Keratinocyte (primary cell): Measurements from ENCODE around the gene RPS4Y2. TPM values are rescaled to one million over a fixed set of nuclear protein-coding genes. Genes with fewer than 3 reads are reported as not detected.

Source experiments
- DNase-seq: peaks from one replicate; pipeline ENCODE4 v3.0.0-alpha.2; 2011; ENCODE audit warnings: low read depth, missing footprints, low spot score
- FAIRE-seq: peaks from 2 replicates; lab custom pipeline; 2011; peaks lifted over from hg19 to GRCh38; lab: Jason Lieb, UNC
- H2AFZ ChIP-seq: 2 replicates; pipeline ENCODE4 v1.6.0; 2012; ENCODE audit warnings: low read length, control low read depth, inconsistent platforms; ENCODE audit not compliant: control insufficient read depth
- H3K27ac ChIP-seq: 2 replicates; pipeline ENCODE4 v1.5.1; 2011; ENCODE audit warnings: low read length; ENCODE audit not compliant: control insufficient read depth, insufficient read depth
- H3K27me3 ChIP-seq: 3 replicates; pipeline ENCODE4 v1.6.0; 2011; ENCODE audit warnings: low read length; ENCODE audit not compliant: control insufficient read depth, insufficient read depth; ENCODE audit errors: extremely low read depth
- H3K36me3 ChIP-seq, 2 experiments: 2 replicates in 1 of 2; 3 replicates in 1 of 2; pipeline ENCODE4 v1.5.1; 2011; ENCODE audit warnings: low read length in 2 of 2, mild to moderate bottlenecking in 1 of 2; ENCODE audit not compliant: control insufficient read depth in 2 of 2, insufficient read depth in 2 of 2; ENCODE audit errors: extremely low read depth in 1 of 2
- H3K4me1 ChIP-seq: 3 replicates; pipeline ENCODE4 v1.5.1; 2011; ENCODE audit warnings: low read length; ENCODE audit not compliant: control insufficient read depth, insufficient read depth; ENCODE audit errors: extremely low read depth
- H3K4me2 ChIP-seq: 3 replicates; pipeline ENCODE4 v1.6.0; 2011; ENCODE audit warnings: low read depth, low read length; ENCODE audit not compliant: control insufficient read depth, insufficient read depth; ENCODE audit errors: extremely low read depth
- H3K4me3 ChIP-seq, 3 experiments: fragments of 200-600 bp in 1 of 3; sonication (generic) in 1 of 3; 2 replicates in 2 of 3; 3 replicates in 1 of 3; pipeline ENCODE4 v1.5.1; 2011 to 2016; ENCODE audit warnings: low read length in 3 of 3, mild to moderate bottlenecking in 3 of 3, control low read depth in 2 of 3, inconsistent platforms in 1 of 3, low read depth in 1 of 3, mixed read lengths in 1 of 3, mixed run types in 1 of 3, moderate library complexity in 1 of 3; ENCODE audit not compliant: control insufficient read depth in 2 of 3, insufficient read depth in 2 of 3; ENCODE audit errors: extremely low read depth in 1 of 3
- H3K79me2 ChIP-seq: 2 replicates; pipeline ENCODE4 v1.6.0; 2012; ENCODE audit warnings: low read length; ENCODE audit not compliant: control insufficient read depth, insufficient read depth
- H3K9ac ChIP-seq: 3 replicates; pipeline ENCODE4 v1.6.0; 2011; ENCODE audit warnings: low read length; ENCODE audit not compliant: control insufficient read depth, insufficient read depth; ENCODE audit errors: extremely low read depth
- H3K9me1 ChIP-seq: 3 replicates; pipeline ENCODE4 v1.6.0; 2011; ENCODE audit warnings: low read length; ENCODE audit not compliant: control insufficient read depth, insufficient read depth; ENCODE audit errors: extremely low read depth
- H3K9me3 ChIP-seq: 2 replicates; pipeline ENCODE4 v1.5.1; 2012; ENCODE audit warnings: low read depth, low read length; ENCODE audit not compliant: control insufficient read depth
- H4K20me1 ChIP-seq: 3 replicates; pipeline ENCODE4 v1.6.0; 2011; ENCODE audit warnings: low read length; ENCODE audit not compliant: control insufficient read depth, insufficient read depth; ENCODE audit errors: extremely low read depth
- EZH2 ChIP-seq: IDR thresholded peaks from one replicate; pipeline ENCODE4 v1.6.1; 2012; ENCODE audit warnings: inconsistent platforms, mild to moderate bottlenecking, low read length, moderate library complexity
- dilution Hi-C: fragments of 300-500 bp; cut with MboI; formaldehyde crosslinking; loops from one replicate; pipeline ENCODE4 v1.7.0; 2020; ENCODE audit warnings: low sequenced_read_pairs; ENCODE audit not compliant: extremely low pct_ligation_motif_present
- polyA plus RNA-seq, 5 experiments: library from polyadenylated mRNA; depleted of rRNA in 3 of 5; stranded (reverse) in 3 of 5; stranded (forward) in 1 of 5; unstranded in 1 of 5; fragments of >200 nt; gene quantifications; 1 replicate in 1 of 5; 2 replicates in 3 of 5; 3 replicates in 1 of 5; pipeline versions ENCODE4 v1.2.1 to v1.2.3, GENCODE V29; 2011 to 2012; ENCODE audit warnings: missing spikeins in 2 of 5, low read depth in 1 of 5, low replicate concordance in 1 of 5
- TF ChIP-seq, protein P1 (sequence below), 3 experiments: IDR thresholded peaks in 1 of 3; conservative IDR thresholded peaks in 1 of 3; optimal IDR thresholded peaks in 1 of 3; 2 replicates in 2 of 3; 3 replicates in 1 of 3; pipeline versions ENCODE3 to v1.5.1; 2011; ENCODE audit warnings: low read length in 3 of 3, mild to moderate bottlenecking in 3 of 3, moderate library complexity in 2 of 3, control low read depth in 1 of 3, inconsistent platforms in 1 of 3; ENCODE audit not compliant: insufficient read depth in 2 of 3; ENCODE audit errors: extremely low read depth in 1 of 3

RPS4Y2 gene
- polyA plus RNA-seq, 1 donor (not counting 4 experiments of a cell fraction or from before 2014, with no cell fraction given): not detected

DNA sequence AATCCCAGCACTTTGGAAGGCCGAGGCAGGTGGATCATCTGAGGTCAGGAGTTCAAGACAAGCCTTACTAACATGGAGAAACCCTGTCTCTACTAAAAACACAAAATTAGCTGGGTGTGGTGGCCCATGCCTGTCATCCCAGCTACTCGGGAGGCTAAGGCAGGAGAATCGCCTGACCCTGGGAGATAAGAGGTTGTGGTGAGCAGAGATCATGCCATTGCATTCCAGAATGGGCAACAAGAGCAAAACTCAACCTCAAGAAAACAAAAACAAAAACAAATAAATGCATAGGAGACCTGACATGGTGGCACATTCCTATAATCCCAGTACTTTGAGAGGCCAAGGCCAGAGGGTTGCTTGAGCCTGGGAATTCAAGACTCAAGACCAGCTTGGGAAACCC is 16.1 kb upstream of the RPS4Y2 start:
- FAIRE-seq: no peak
- dilution Hi-C loops: no loop called here
- H3K9me1 ChIP-seq: no peaks in the 10 kb centered on the region

DNA sequence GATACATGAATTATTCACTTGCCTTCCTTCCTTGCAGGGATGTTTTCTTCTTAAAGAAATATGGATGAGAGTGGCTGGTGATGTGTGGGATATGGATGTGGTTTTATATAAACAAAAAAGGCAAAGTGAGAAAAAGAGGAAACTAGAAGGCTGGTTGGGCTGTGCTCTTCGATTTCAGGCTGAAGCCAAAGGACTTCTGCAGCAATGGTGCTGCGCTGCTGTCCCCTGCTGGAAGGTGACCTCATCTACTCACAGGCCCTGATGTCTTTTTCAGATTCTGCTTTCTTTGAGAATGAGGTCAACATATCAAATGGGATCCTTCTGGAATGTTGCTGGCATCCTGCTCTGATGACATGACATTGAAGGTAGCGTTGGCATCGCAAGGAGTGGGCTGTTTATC is 15.3 kb upstream of the RPS4Y2 start:
- dilution Hi-C loops: no loop called here
- H3K79me2 ChIP-seq: no peaks in the 10 kb centered on the region
- no peak overlapping the region for H3K9ac ChIP-seq
- no peaks in the 10 kb centered on the region for H3K27me3 ChIP-seq
- no peaks in the 10 kb centered on the region for H3K4me1 ChIP-seq
- H4K20me1 ChIP-seq: no peaks in the 10 kb centered on the region
- no peaks in the 10 kb centered on the region for H3K9me1 ChIP-seq
- no peaks in the 10 kb centered on the region for H3K9me3 ChIP-seq
- no peak for TF ChIP-seq EZH2
- TF ChIP-seq, protein P1, sequence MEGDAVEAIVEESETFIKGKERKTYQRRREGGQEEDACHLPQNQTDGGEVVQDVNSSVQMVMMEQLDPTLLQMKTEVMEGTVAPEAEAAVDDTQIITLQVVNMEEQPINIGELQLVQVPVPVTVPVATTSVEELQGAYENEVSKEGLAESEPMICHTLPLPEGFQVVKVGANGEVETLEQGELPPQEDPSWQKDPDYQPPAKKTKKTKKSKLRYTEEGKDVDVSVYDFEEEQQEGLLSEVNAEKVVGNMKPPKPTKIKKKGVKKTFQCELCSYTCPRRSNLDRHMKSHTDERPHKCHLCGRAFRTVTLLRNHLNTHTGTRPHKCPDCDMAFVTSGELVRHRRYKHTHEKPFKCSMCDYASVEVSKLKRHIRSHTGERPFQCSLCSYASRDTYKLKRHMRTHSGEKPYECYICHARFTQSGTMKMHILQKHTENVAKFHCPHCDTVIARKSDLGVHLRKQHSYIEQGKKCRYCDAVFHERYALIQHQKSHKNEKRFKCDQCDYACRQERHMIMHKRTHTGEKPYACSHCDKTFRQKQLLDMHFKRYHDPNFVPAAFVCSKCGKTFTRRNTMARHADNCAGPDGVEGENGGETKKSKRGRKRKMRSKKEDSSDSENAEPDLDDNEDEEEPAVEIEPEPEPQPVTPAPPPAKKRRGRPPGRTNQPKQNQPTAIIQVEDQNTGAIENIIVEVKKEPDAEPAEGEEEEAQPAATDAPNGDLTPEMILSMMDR (optimal IDR thresholded peaks at IDR 0.05 in 1 of 3, IDR thresholded peaks at IDR 0.05 in 1 of 3, conservative IDR thresholded peaks at IDR 0.05 in 1 of 3; ENCODE audit: extremely low read depth in 1 of 3, insufficient read depth in 2 of 3, low read length in 3 of 3): no peak
- H2AFZ ChIP-seq: no peak overlapping the region
- H3K27ac ChIP-seq: no peak overlapping the region
- H3K36me3 ChIP-seq: no peaks in the 10 kb centered on the region
- no peak for DNase-seq
- no peak overlapping the region for H3K4me2 ChIP-seq
- H3K4me3 ChIP-seq: no peak overlapping the region
- FAIRE-seq: no peak

More for the DNA sequence above, 16.1 kb upstream of the RPS4Y2 start:
- H3K9ac ChIP-seq: no peak overlapping the region
- no peaks in the 10 kb centered on the region for H3K4me1 ChIP-seq
- no peak overlapping the region for H2AFZ ChIP-seq
- no peaks in the 10 kb centered on the region for H3K36me3 ChIP-seq
- H3K27ac ChIP-seq: no peak overlapping the region
- H3K9me3 ChIP-seq: no peaks in the 10 kb centered on the region
- no peak overlapping the region for H3K4me2 ChIP-seq
- H3K79me2 ChIP-seq: no peaks in the 10 kb centered on the region
- DNase-seq: no peak
- H3K27me3 ChIP-seq: no peaks in the 10 kb centered on the region
- no peaks in the 10 kb centered on the region for H4K20me1 ChIP-seq
- no peak overlapping the region for H3K4me3 ChIP-seq
- TF ChIP-seq, protein P1 (optimal IDR thresholded peaks at IDR 0.05 in 1 of 3, IDR thresholded peaks at IDR 0.05 in 1 of 3, conservative IDR thresholded peaks at IDR 0.05 in 1 of 3; ENCODE audit: extremely low read depth in 1 of 3, insufficient read depth in 2 of 3, low read length in 3 of 3): no peak
- no peak for TF ChIP-seq EZH2
